ENCODE results near the gene PDE4D. TPM values are rescaled to one million over a fixed set of nuclear protein-coding genes. Genes with fewer than 3 reads are reported as not detected.
A peak's percentile ranks its signal among the peaks of the same experiment; 100 is the strongest.

Gene PDE4D
- total and polyA plus RNA-seq, 2 donors (not counting 1 experiment from before 2014, with no cell fraction given), result 14.9 to 171 TPM

DNA sequence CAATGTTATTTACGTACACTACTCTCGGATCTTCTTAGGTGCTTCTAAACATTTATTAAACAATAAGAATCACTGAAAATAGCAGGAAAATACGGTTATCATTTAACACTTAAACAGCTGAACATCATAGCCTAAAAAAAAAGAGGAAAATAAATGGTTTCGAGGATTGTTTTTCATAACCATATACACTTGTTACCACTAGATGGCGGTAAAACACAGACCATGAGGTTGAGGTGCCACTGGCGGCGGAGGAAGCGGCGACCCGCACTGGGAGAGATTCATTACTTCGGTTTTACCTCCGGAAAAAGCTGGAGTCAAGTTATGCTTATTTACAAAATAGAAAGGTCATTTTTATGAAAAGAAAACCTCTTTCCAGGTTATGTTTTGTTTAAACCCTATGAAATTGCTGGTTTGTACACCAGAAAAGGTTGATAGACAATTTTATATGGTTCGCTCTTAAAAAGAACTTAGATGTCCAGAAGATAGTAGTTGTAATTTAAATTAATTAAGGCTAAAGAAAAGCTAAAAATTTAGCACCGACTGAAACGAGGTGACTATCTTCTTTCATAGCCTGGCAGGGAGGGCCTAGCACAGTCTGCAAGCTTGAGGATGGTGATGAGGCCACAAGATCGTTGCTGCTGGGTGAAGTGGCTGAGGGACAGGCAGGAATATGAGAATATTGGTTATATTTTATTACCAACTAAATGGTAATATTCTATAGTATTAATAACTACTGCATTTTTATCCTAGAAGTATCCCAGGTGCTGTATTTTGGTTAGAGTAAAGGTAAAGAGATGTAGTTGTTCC is 704.9 kb downstream of the PDE4D start:
- 32% methylated on average over 3 of the region's 16 CpGs for WGBS (ENCODE audit: insufficient coverage)
- H3K4me2 ChIP-seq (replicated peaks; ENCODE audit: low read depth, low read length, poor library complexity, severe bottlenecking), result peak overlapping the region; percentile 52

More for the DNA sequence above, 704.9 kb downstream of the PDE4D start:
- intact Hi-C loops (cut with micrococcal nuclease), result loop anchor here (1.0 to 10.0 kb wide), 6 partner anchors 180 to 612 kb away; no protein-coding TSS in a partner anchor
- peaks cover 3% of the 10 kb centered on the region for H3K4me1 Mint-ChIP-seq
- TF ChIP-seq, protein P1, sequence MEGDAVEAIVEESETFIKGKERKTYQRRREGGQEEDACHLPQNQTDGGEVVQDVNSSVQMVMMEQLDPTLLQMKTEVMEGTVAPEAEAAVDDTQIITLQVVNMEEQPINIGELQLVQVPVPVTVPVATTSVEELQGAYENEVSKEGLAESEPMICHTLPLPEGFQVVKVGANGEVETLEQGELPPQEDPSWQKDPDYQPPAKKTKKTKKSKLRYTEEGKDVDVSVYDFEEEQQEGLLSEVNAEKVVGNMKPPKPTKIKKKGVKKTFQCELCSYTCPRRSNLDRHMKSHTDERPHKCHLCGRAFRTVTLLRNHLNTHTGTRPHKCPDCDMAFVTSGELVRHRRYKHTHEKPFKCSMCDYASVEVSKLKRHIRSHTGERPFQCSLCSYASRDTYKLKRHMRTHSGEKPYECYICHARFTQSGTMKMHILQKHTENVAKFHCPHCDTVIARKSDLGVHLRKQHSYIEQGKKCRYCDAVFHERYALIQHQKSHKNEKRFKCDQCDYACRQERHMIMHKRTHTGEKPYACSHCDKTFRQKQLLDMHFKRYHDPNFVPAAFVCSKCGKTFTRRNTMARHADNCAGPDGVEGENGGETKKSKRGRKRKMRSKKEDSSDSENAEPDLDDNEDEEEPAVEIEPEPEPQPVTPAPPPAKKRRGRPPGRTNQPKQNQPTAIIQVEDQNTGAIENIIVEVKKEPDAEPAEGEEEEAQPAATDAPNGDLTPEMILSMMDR (IDR thresholded peaks at IDR 0.05), result peak; percentile 93
- no peak for TF ChIP-seq EZH2 (IDR thresholded peaks at IDR 0.05; ENCODE audit: borderline replicate concordance, insufficient read depth, low read depth, low read length, poor library complexity, severe bottlenecking)
- Histone ChIP-seq H3K4me3 (ENCODE audit: control extremely low read depth in 1 of 5, extremely low read depth in 1 of 5, insufficient read depth in 1 of 5, low read depth in 2 of 5, low read length in 4 of 5) (no peak overlapping the region), H4K20me1 (ENCODE audit: control insufficient read depth, insufficient read depth, low read length, poor library complexity, severe bottlenecking) (no peaks in the 10 kb centered on the region), H3K79me2 (ENCODE audit: control insufficient read depth, insufficient read depth, low read length) (no peaks in the 10 kb centered on the region), H3K4me1 (ENCODE audit: control insufficient read depth in 2 of 2, insufficient read depth in 2 of 2, low read length in 2 of 2) (peaks cover 4 to 6% of the 10 kb centered on the region in 2 donors), H2AFZ (ENCODE audit: insufficient read depth, low read depth, low read length, poor library complexity, severe bottlenecking) (peak overlapping the region; percentile 50), H3K9ac (ENCODE audit: low read length) (peak overlapping the region; percentile 2), H3K27ac (ENCODE audit: low read length in 2 of 2) (no peak overlapping the region), H3K9me3 (ENCODE audit: control extremely low read depth in 1 of 3, control insufficient read depth in 2 of 3, insufficient read depth in 1 of 3, low read length in 2 of 3) (no peaks in the 10 kb centered on the region), H3K27me3 (replicated peaks in 1 of 4; ENCODE audit: control extremely low read depth in 1 of 4, control insufficient read depth in 3 of 4, insufficient read depth in 4 of 4, low read length in 3 of 4) (no peaks in the 10 kb centered on the region), H3K36me3 (replicated peaks in 1 of 2; ENCODE audit: control extremely low read depth in 1 of 2, control insufficient read depth in 1 of 2, extremely low read depth in 1 of 2, insufficient read depth in 2 of 2, low read length in 1 of 2) (no peaks in the 10 kb centered on the region)
- H3K27ac Mint-ChIP-seq, result no peak overlapping the region
- POLR2A ChIA-PET, result no interaction called here
- peak; percentile 73 for DNase-seq
- ATAC-seq (ENCODE audit: low read depth), result peak; percentile 62
- H3K27me3 Mint-ChIP-seq, result peaks cover 10% of the 10 kb centered on the region
- no peaks in the 10 kb centered on the region for H3K9me3 Mint-ChIP-seq (ENCODE audit: insufficient read depth)
- CTCF ChIA-PET, result interaction anchor here (0.7 to 7.6 kb wide), 41 partner anchors 10 to 1480 kb away, joined by 3 to 94 read pairs (median 5); no protein-coding TSS in a partner anchor
- H3K4me3 Mint-ChIP-seq, result peak overlapping the region; percentile 5
